Breast epithelium (tissue), 4 donors: ENCODE measurements around the gene C22orf15. TPM values are rescaled to one million over a fixed set of nuclear protein-coding genes. Genes with fewer than 3 reads are reported as not detected.

Source experiments
- DNase-seq, 2 donors: peaks; one replicate each; pipeline ENCODE4 v3.0.0-alpha.2; 2019; ENCODE audit warnings: low spot score in 2 of 2
- H3K27ac ChIP-seq, 2 donors: fragments of 200-600 bp; sonication (generic) in 1 of 2; one replicate each; pipeline ENCODE4 v1.5.1; 2016 to 2019; ENCODE audit warnings: mild to moderate bottlenecking in 1 of 2
- H3K27me3 ChIP-seq, 2 donors: fragments of 200-600 bp; sonication (generic) in 1 of 2; one replicate each; pipeline versions ENCODE4 v1.5.1 to v1.6.0; 2017 to 2019; ENCODE audit warnings: control low read depth in 1 of 2, mild to moderate bottlenecking in 1 of 2
- H3K36me3 ChIP-seq: fragments of 200-600 bp; one replicate; pipeline ENCODE4 v1.5.1; 2019
- H3K4me1 ChIP-seq, 2 donors: fragments of 200-600 bp; sonication (generic); one replicate each; pipeline ENCODE4 v1.5.1; 2016 to 2019; ENCODE audit warnings: control low read depth in 1 of 2
- H3K4me3 ChIP-seq, 3 donors: fragments of 200-600 bp; sonication (generic); 1 replicate in 2 of 3; 2 replicates in 1 of 3; pipeline ENCODE4 v1.5.1; 2016 to 2019; ENCODE audit warnings: mild to moderate bottlenecking in 3 of 3, moderate library complexity in 2 of 3
- H3K9me3 ChIP-seq, 2 donors: fragments of 200-600 bp; sonication (generic) in 1 of 2; one replicate each; pipeline ENCODE4 v1.5.1; 2016 to 2019; ENCODE audit warnings: control low read depth in 1 of 2
- POLR2A ChIP-seq: fragments of 450-650 bp; IDR thresholded peaks from one replicate; pipeline ENCODE4 v1.6.1; 2016; ENCODE audit warnings: antibody characterized with exemption, mild to moderate bottlenecking, moderate library complexity
- POLR2AphosphoS5 ChIP-seq, 3 donors: sonication (generic); formaldehyde crosslinking; IDR thresholded peaks; one replicate each; pipeline ENCODE4 v1.6.1; 2017; ENCODE audit warnings: antibody characterized with exemption in 3 of 3
- intact Hi-C: fragments of 100-400 bp; cut with DNase I; formaldehyde crosslinking; loops from one replicate; pipeline ENCODE4 v1.15.1; 2023; ENCODE audit warnings: low total_unique reads
- total RNA-seq, 3 donors: library from RNA; depleted of rRNA; stranded (reverse); fragments of >200 nt; gene quantifications; one replicate each; pipeline ENCODE4 v1.1.0, GENCODE V29; 2016
- TF ChIP-seq, protein P1 (sequence below), 3 donors: fragments of 450-650 bp; IDR thresholded peaks; one replicate each; pipeline ENCODE4 v1.5.1; 2016 to 2017; ENCODE audit warnings: antibody characterized with exemption in 3 of 3, mild to moderate bottlenecking in 3 of 3, moderate library complexity in 3 of 3

The C22orf15 gene
- total RNA-seq, 3 donors from 2014 or later, result not detected

DNA sequence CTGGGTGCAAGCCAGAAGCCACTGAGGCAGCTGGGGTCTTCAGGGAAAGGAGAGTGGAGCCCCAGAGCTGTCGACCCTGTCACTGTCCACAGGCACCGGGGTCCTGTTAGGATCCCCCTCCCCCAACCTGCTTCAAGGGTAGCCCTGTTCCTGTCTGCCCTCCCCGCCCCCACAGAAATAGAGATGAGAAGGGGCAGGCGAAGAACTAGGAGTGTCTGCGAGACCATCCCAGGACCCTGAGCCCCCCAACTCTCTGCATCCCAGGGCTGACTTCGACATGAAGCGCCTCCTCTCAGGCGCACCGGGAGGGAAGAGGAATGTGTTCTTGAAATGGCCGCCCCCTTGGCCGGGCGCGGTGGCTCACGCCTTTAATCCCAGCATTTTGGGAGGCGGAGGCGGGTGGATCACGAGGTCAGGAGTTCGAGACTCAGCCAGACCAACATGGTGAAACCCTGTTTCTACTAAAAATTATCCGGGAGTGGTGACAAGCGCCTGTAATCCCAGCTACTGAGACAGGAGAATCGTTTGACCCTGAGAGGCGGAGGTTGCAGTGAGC is 11.3 kb upstream of the C22orf15 start:
- Histone ChIP-seq H3K27ac (peak overlapping the region; percentile 95), H3K36me3 (no peaks in the 10 kb centered on the region), H3K4me1 (no peaks in the 10 kb centered on the region), H3K9me3 (no peaks in the 10 kb centered on the region), H3K27me3 (no peaks in the 10 kb centered on the region), H3K4me3 (peak overlapping the region; percentile 64 to 83 (median 73))
- no peak for DNase-seq
- TF ChIP-seq, protein P1, sequence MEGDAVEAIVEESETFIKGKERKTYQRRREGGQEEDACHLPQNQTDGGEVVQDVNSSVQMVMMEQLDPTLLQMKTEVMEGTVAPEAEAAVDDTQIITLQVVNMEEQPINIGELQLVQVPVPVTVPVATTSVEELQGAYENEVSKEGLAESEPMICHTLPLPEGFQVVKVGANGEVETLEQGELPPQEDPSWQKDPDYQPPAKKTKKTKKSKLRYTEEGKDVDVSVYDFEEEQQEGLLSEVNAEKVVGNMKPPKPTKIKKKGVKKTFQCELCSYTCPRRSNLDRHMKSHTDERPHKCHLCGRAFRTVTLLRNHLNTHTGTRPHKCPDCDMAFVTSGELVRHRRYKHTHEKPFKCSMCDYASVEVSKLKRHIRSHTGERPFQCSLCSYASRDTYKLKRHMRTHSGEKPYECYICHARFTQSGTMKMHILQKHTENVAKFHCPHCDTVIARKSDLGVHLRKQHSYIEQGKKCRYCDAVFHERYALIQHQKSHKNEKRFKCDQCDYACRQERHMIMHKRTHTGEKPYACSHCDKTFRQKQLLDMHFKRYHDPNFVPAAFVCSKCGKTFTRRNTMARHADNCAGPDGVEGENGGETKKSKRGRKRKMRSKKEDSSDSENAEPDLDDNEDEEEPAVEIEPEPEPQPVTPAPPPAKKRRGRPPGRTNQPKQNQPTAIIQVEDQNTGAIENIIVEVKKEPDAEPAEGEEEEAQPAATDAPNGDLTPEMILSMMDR (IDR thresholded peaks at IDR 0.05), result no peak
- TF ChIP-seq POLR2AphosphoS5 (IDR thresholded peaks at IDR 0.05) (no peak), POLR2A (no peak)
- intact Hi-C loops, result no loop called here

DNA sequence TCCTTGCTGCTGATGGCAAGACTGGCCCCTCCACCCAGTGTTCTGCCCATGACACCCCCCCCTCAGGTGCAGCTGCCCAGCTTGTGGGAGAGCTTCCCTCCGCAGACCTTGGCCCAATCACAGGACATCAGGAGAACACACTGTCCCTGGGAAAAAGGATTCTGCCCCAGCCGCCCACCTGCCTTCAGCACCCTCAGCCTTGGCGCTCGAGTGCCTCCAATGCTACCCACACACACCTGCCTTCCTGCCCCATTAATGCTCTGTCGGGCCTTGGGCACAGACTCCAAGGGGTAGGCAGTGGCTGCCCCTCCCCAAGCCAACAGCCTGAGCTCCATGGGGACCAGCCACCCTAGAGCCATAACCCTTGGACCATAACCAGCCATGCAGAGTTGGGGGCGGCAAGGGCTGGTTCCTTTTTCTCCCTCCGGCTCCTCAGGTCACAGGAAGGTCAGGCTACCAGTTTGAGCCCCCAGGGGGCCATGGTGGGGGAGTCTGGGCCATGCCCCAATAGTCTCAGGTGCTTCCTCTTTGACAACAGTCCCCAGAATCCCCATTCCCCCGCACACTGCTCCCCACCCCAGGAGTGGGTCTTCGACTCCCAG is 10.6 kb upstream of the C22orf15 start:
- intact Hi-C loops, result no loop called here
- Histone ChIP-seq H3K27me3 (no peaks in the 10 kb centered on the region), H3K36me3 (no peaks in the 10 kb centered on the region), H3K9me3 (no peaks in the 10 kb centered on the region), H3K4me3 (peak overlapping the region in 1 of 3 donors; percentile 83), H3K27ac (peak overlapping the region in 1 of 2 donors; percentile 95), H3K4me1 (no peaks in the 10 kb centered on the region)
- no peak for TF ChIP-seq POLR2A
- TF ChIP-seq, protein P1 (IDR thresholded peaks at IDR 0.05), result no peak
- no peak for TF ChIP-seq POLR2AphosphoS5 (IDR thresholded peaks at IDR 0.05)
- no peak for DNase-seq

DNA sequence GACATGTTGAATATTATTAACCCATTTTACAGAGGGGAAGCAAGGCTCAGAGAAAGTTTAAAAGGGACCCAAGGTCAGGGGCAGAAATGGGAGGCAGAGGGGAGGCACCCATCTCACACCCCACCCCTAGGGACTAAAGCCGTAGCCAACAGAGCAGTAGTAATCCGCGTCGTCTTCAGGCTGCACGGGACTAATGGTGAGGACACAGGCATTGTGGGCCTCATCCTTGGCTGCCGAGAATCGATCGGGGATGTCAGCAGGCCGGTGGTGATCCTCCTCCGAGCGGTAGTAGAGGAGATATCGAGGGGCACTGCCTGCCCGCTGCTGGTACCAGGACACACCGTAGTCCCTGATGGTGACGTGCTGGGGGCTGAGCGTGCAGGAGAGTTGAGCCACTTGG is 10.0 kb upstream of the C22orf15 start:
- H3K4me1 ChIP-seq, result no peaks in the 10 kb centered on the region
- intact Hi-C loops, result no loop called here
- H3K27ac ChIP-seq, result no peak overlapping the region
- H3K9me3 ChIP-seq, result no peaks in the 10 kb centered on the region
- no peak for DNase-seq
- TF ChIP-seq POLR2AphosphoS5 (IDR thresholded peaks at IDR 0.05), result no peak
- TF ChIP-seq, protein P1 (IDR thresholded peaks at IDR 0.05), result no peak
- no peak for TF ChIP-seq POLR2A
- no peaks in the 10 kb centered on the region for H3K36me3 ChIP-seq
- no peaks in the 10 kb centered on the region for H3K27me3 ChIP-seq
- H3K4me3 ChIP-seq, result no peak overlapping the region

DNA sequence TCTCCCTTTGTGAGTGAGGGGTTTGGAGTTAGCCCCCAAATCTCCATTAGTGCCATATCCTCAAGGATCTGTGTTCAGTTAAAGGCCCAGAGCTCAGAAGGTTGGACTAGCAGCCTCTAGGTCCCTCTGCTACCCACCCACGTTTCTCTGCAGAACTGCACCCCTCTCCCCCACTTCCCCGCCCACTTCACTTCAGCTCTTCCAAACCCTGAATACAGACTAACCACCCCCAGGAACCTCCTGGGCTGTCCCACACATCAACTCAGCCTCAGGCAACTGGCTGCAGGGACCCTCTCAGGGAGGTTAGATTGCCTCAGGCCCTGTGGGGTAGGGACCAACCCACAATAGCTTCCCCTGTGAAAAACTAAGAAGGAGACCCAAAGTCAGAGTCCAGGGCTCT is 9.4 kb upstream of the C22orf15 start:
- Histone ChIP-seq H3K27me3 (no peaks in the 10 kb centered on the region), H3K27ac (no peak overlapping the region), H3K36me3 (no peaks in the 10 kb centered on the region), H3K4me3 (no peak overlapping the region), H3K4me1 (no peaks in the 10 kb centered on the region), H3K9me3 (no peaks in the 10 kb centered on the region)
- intact Hi-C loops, result no loop called here
- no peak for DNase-seq
- no peak for TF ChIP-seq POLR2A
- TF ChIP-seq, protein P1 (IDR thresholded peaks at IDR 0.05), result no peak
- TF ChIP-seq POLR2AphosphoS5 (IDR thresholded peaks at IDR 0.05), result no peak

DNA sequence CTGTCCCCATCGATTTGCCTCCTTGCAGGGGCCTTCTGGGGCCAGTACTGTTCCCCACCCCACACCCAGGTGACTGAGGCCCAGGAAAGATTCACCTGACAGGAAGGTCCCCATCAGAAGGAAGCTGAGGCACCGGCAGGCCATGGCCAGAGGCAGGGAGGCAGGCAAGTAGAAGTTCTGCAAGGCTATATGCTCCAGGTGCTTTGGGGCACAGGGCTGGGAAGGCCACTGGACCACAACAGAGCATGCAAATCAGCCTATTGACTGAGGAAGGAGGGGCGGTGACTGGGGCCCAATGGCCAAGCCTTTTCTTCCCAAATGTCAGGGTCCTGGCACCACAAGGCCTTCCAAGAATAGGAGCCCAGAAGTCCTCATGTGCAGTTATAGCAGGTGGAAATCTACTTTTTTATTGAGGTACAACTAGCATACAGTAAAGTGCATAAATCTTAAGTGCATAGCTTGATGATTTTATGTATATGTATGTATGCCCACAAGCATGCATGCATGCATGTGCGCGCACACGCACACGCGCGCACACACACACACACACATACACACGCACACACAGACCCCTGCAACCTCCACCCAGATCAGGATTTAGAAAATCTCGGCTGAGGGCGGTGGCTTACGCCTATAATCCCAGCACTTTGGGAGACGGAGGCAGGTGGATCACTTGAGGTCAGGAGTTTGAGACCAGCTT is 8.4 kb upstream of the C22orf15 start, which contains the start of gene VPREB3:
Gene VPREB3 (minus strand): TSS at position 206 of the 700 bp plus-strand sequence. CDS start 62 bp downstream, at position 144.
- intact Hi-C loops, result no loop called here
- H3K4me3 ChIP-seq, result no peak within 1 kb of the TSS

More for the DNA sequence above, 8.4 kb upstream of the C22orf15 start, which contains the start of gene VPREB3:
- TF ChIP-seq POLR2AphosphoS5 (IDR thresholded peaks at IDR 0.05) (no peak), POLR2A (no peak)
- TF ChIP-seq, protein P1 (IDR thresholded peaks at IDR 0.05), result no peak
- no peak for DNase-seq
- Histone ChIP-seq H3K27me3 (no peaks in the 10 kb centered on the region), H3K4me1 (no peaks in the 10 kb centered on the region), H3K9me3 (no peaks in the 10 kb centered on the region), H3K36me3 (no peaks in the 10 kb centered on the region), H3K27ac (no peak within 1 kb of the TSS)
